HCT116 (cell line): ENCODE measurements around the gene SH3D21. TPM values are rescaled to one million over a fixed set of nuclear protein-coding genes. Genes with fewer than 3 reads are reported as not detected.

Source experiments
- ATAC-seq: fragments of 200-7000 bp; cut with Tn5 transposase; 2 replicates; pipeline ENCODE4 v1.9.1; 2020; ENCODE audit warnings: mild to moderate bottlenecking, moderate library complexity
- BruUV-seq: library from RNA; stranded (reverse); fragments of 400-500 nt; replicated peaks from 2 replicates; lab custom pipeline; 2021; lab: Mats Ljungman, UMichigan
- CTCF ChIA-PET: fragments of 300-600 bp; sonication (Branson Sonifier 250); formaldehyde crosslinking; loops from one replicate; lab custom pipeline; 2021; ENCODE audit warnings: antibody characterized with exemption; lab: Charles Lee
- POLR2A ChIA-PET: fragments of 300-600, 350-600 bp; sonication (Branson Sonifier 250); formaldehyde crosslinking; loops from one replicate; lab custom pipeline; 2021; ENCODE audit warnings: antibody characterized with exemption; lab: Charles Lee
- RAD21 ChIA-PET, 2 experiments: fragments of 300-600 bp; sonication (Branson Sonifier 250); formaldehyde crosslinking; loops; one replicate each; lab custom pipeline; 2023; ENCODE audit warnings: low total read pairs in 2 of 2; ENCODE audit not compliant: uncharacterized antibody in 2 of 2, unreplicated experiment in 2 of 2, low non-redundant PET in 1 of 2; lab: Charles Lee
- DNase-seq: peaks from one replicate; pipeline ENCODE4 v3.0.0-alpha.2; 2010; ENCODE audit warnings: low read depth, low spot score
- H2AFZ ChIP-seq: fragments of 200-600 bp; shearing (Covaris generic), sonication (generic); 2 replicates; pipeline ENCODE4 v1.6.1; 2017; ENCODE audit warnings: low read depth, mixed run types, mixed read lengths, antibody characterized with exemption, low read length; ENCODE audit not compliant: poor library complexity, severe bottlenecking
- H3K27ac ChIP-seq: 2 replicates; pipeline ENCODE4 v1.5.1; 2012; ENCODE audit warnings: low read depth, low read length
- H3K27me3 ChIP-seq: fragments of 200-600 bp; sonication (generic); 2 replicates; pipeline ENCODE4 v1.6.1; 2016; ENCODE audit warnings: mixed run types, low read length, mixed read lengths; ENCODE audit not compliant: insufficient read depth
- H3K36me3 ChIP-seq, 2 experiments: fragments of 200-500 bp in 1 of 2; fragments of 200-600 bp in 1 of 2; sonication (Bioruptor generic) in 1 of 2; sonication (generic) in 1 of 2; 2 replicates each; pipeline versions ENCODE4 v1.5.1 to v1.6.1; 2014 to 2016; ENCODE audit warnings: low read length in 2 of 2, inconsistent platforms in 1 of 2, mixed read lengths in 1 of 2, mixed run types in 1 of 2; ENCODE audit not compliant: insufficient read depth in 2 of 2, control insufficient read depth in 1 of 2
- H3K4me1 ChIP-seq, 2 experiments: fragments of 200-600 bp in 1 of 2; sonication (generic) in 1 of 2; 2 replicates each; pipeline versions ENCODE4 v1.5.1 to v1.6.1; 2012 to 2017; ENCODE audit warnings: low read length in 2 of 2, inconsistent platforms in 1 of 2, mild to moderate bottlenecking in 1 of 2, mixed read lengths in 1 of 2, mixed run types in 1 of 2, moderate library complexity in 1 of 2; ENCODE audit not compliant: insufficient read depth in 2 of 2, control insufficient read depth in 1 of 2
- H3K4me2 ChIP-seq: fragments of 200-600 bp; sonication (generic); 2 replicates; pipeline ENCODE4 v1.6.1; 2017; ENCODE audit warnings: mixed run types, low read length, mixed read lengths
- H3K4me3 ChIP-seq, 2 experiments: fragments of 200-600 bp in 1 of 2; sonication (generic) in 1 of 2; replicated peaks in 1 of 2; 2 replicates each; pipeline ENCODE4 v1.5.1; 2011 to 2016; ENCODE audit warnings: low read length in 2 of 2, control low read depth in 1 of 2, low read depth in 1 of 2, mild to moderate bottlenecking in 1 of 2, mixed read lengths in 1 of 2, mixed run types in 1 of 2
- H3K79me2 ChIP-seq: fragments of 200-600 bp; sonication (generic); 2 replicates; pipeline ENCODE4 v1.6.1; 2017; ENCODE audit warnings: mild to moderate bottlenecking, mixed run types, low read length, moderate library complexity, mixed read lengths; ENCODE audit not compliant: insufficient read depth
- H3K9ac ChIP-seq: fragments of 200-600 bp; sonication (generic); 2 replicates; pipeline ENCODE4 v1.6.1; 2016; ENCODE audit warnings: low read length, mixed read lengths
- H3K9me2 ChIP-seq: fragments of 200-600 bp; sonication (generic), shearing (Covaris generic); 2 replicates; pipeline ENCODE4 v1.6.1; 2017; ENCODE audit warnings: mixed run types, mild to moderate bottlenecking, moderate library complexity; ENCODE audit not compliant: insufficient read depth
- H3K9me3 ChIP-seq, 2 experiments: fragments of 200-500 bp in 1 of 2; fragments of 200-600 bp in 1 of 2; sonication (Bioruptor generic) in 1 of 2; sonication (generic) in 1 of 2; 2 replicates each; pipeline ENCODE4 v1.6.1; 2014 to 2017; ENCODE audit warnings: low read length in 2 of 2, mixed read lengths in 2 of 2, inconsistent platforms in 1 of 2, low read depth in 1 of 2, mild to moderate bottlenecking in 1 of 2, mixed run types in 1 of 2, moderate library complexity in 1 of 2; ENCODE audit not compliant: control insufficient read depth in 1 of 2, insufficient read depth in 1 of 2
- H4K20me1 ChIP-seq: fragments of 200-600 bp; sonication (generic), shearing (Covaris generic); 2 replicates; pipeline ENCODE4 v1.6.1; 2017; ENCODE audit warnings: mixed run types, mild to moderate bottlenecking, moderate library complexity; ENCODE audit not compliant: insufficient read depth
- CEBPB ChIP-seq: IDR thresholded peaks from 2 replicates; pipeline ENCODE4 v1.6.1; 2012; ENCODE audit warnings: low read depth
- ELF1 ChIP-seq: IDR thresholded peaks from 2 replicates; pipeline ENCODE4 v1.6.1; 2012; ENCODE audit warnings: low read depth, borderline replicate concordance
- EZH2phosphoT487 ChIP-seq: fragments of 200-600 bp; IDR thresholded peaks from 2 replicates; pipeline ENCODE4 v1.6.1; 2018; ENCODE audit warnings: antibody characterized with exemption, borderline replicate concordance
- POLR2AphosphoS5 ChIP-seq: IDR thresholded peaks from 2 replicates; pipeline ENCODE4 v1.6.1; 2011; ENCODE audit warnings: mild to moderate bottlenecking, low read depth, low read length, moderate library complexity
- YY1 ChIP-seq: IDR thresholded peaks from 2 replicates; pipeline ENCODE4 v1.6.1; 2011; ENCODE audit warnings: low read length, low read depth, moderate library complexity, mild to moderate bottlenecking; ENCODE audit not compliant: insufficient replicate concordance; ENCODE audit errors: extremely low read depth
- intact Hi-C: fragments of 100-400 bp; cut with micrococcal nuclease; formaldehyde crosslinking; loops from 2 replicates; pipeline ENCODE4 v1.10.0; 2022
- total RNA-seq: library from RNA; stranded (reverse); gene quantifications from one replicate; pipeline ENCODE4 v1.2.1, GENCODE V29; 2021; ENCODE audit not compliant: unreplicated experiment
- TF ChIP-seq, protein P1 (sequence below), 3 experiments: fragments of 200-600 bp in 1 of 3; sonication (generic) in 1 of 3; IDR thresholded peaks in 2 of 3; conservative IDR thresholded peaks in 1 of 3; 2 replicates each; pipeline ENCODE4 v1.5.1; 2012 to 2017; ENCODE audit warnings: low read depth in 2 of 3, low read length in 2 of 3, antibody characterized with exemption in 1 of 3, borderline replicate concordance in 1 of 3, control low read depth in 1 of 3, mild to moderate bottlenecking in 1 of 3, mixed read lengths in 1 of 3, mixed run types in 1 of 3, moderate library complexity in 1 of 3; ENCODE audit not compliant: insufficient read depth in 1 of 3
- TF ChIP-seq, protein P2 (sequence below): IDR thresholded peaks from 2 replicates; pipeline ENCODE4 v1.6.1; 2012; ENCODE audit warnings: low read depth

Gene SH3D21
- total RNA-seq, 1 experiment from 2014 or later = 9.3 TPM

DNA sequence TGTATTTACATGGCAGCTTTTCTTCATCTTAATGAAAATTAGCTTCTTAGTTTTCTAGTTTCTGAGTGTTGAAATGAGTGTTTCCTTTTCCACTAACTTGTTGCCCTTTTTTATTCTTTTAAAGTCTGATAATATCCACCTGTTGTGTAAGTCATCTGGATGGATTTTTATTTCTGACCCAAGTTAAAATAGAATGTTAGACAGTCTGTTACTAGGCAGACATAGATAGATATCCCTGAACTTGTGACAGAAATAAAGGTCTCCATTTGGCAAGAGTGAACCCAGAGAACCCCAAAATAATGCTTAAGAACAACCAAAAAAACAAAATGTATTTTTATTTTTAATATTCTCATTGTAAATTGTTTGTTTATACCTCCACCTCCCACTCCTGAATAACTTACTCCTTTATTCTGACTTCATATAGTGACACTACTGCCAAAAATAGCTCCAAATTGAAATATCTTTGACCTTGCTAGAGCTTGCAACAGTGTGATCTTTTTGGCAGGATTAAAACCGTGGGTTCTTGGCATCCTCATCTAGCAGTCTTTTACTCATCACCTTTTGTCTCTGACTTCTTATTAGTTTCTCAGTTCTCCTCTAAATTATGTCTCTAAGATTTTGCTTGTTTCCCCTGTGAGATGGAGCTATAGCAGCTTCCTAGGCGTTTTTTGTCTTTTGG is 26.9 kb upstream of the SH3D21 start:
- CTCF ChIA-PET = interaction anchor here (0.6 to 1.6 kb wide), 2 partner anchors 130 to 195 kb away, joined by 4 read pairs; partner anchors contain the start of genes TEKT2 and TRAPPC3
- H3K79me2 ChIP-seq = peaks cover 73% of the 10 kb centered on the region
- RAD21 ChIA-PET = no interaction called here
- no peaks in the 10 kb centered on the region for H3K9me3 ChIP-seq
- no peak overlapping the region for H2AFZ ChIP-seq
- TF ChIP-seq POLR2AphosphoS5 (no peak), CEBPB (no peak), YY1 (no peak), ELF1 (no peak), EZH2phosphoT487 (no peak)
- TF ChIP-seq, protein P1, sequence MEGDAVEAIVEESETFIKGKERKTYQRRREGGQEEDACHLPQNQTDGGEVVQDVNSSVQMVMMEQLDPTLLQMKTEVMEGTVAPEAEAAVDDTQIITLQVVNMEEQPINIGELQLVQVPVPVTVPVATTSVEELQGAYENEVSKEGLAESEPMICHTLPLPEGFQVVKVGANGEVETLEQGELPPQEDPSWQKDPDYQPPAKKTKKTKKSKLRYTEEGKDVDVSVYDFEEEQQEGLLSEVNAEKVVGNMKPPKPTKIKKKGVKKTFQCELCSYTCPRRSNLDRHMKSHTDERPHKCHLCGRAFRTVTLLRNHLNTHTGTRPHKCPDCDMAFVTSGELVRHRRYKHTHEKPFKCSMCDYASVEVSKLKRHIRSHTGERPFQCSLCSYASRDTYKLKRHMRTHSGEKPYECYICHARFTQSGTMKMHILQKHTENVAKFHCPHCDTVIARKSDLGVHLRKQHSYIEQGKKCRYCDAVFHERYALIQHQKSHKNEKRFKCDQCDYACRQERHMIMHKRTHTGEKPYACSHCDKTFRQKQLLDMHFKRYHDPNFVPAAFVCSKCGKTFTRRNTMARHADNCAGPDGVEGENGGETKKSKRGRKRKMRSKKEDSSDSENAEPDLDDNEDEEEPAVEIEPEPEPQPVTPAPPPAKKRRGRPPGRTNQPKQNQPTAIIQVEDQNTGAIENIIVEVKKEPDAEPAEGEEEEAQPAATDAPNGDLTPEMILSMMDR (IDR thresholded peaks at IDR 0.05 in 2 of 3, conservative IDR thresholded peaks at IDR 0.05 in 1 of 3; ENCODE audit: borderline replicate concordance in 1 of 3, insufficient read depth in 1 of 3, low read depth in 2 of 3, low read length in 2 of 3) = no peak
- TF ChIP-seq, protein P2, sequence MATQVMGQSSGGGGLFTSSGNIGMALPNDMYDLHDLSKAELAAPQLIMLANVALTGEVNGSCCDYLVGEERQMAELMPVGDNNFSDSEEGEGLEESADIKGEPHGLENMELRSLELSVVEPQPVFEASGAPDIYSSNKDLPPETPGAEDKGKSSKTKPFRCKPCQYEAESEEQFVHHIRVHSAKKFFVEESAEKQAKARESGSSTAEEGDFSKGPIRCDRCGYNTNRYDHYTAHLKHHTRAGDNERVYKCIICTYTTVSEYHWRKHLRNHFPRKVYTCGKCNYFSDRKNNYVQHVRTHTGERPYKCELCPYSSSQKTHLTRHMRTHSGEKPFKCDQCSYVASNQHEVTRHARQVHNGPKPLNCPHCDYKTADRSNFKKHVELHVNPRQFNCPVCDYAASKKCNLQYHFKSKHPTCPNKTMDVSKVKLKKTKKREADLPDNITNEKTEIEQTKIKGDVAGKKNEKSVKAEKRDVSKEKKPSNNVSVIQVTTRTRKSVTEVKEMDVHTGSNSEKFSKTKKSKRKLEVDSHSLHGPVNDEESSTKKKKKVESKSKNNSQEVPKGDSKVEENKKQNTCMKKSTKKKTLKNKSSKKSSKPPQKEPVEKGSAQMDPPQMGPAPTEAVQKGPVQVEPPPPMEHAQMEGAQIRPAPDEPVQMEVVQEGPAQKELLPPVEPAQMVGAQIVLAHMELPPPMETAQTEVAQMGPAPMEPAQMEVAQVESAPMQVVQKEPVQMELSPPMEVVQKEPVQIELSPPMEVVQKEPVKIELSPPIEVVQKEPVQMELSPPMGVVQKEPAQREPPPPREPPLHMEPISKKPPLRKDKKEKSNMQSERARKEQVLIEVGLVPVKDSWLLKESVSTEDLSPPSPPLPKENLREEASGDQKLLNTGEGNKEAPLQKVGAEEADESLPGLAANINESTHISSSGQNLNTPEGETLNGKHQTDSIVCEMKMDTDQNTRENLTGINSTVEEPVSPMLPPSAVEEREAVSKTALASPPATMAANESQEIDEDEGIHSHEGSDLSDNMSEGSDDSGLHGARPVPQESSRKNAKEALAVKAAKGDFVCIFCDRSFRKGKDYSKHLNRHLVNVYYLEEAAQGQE = no peak
- BruUV-seq = no TSS peak
- no peaks in the 10 kb centered on the region for H3K9me2 ChIP-seq
- POLR2A ChIA-PET = no interaction called here
- H3K4me3 ChIP-seq = no peak overlapping the region
- H3K4me2 ChIP-seq = no peak overlapping the region
- H3K4me1 ChIP-seq = no peaks in the 10 kb centered on the region
- H3K9ac ChIP-seq = no peak overlapping the region
- peaks cover 15 to 20% of the 10 kb centered on the region in 2 experiments for H3K36me3 ChIP-seq
- no peak for DNase-seq
- no peak overlapping the region for H3K27ac ChIP-seq
- no peaks in the 10 kb centered on the region for H3K27me3 ChIP-seq
- intact Hi-C loops = no loop called here
- ATAC-seq = no peak
- H4K20me1 ChIP-seq = no peaks in the 10 kb centered on the region
